ENCODE measurements around the gene ABCA2. TPM values are rescaled to one million over a fixed set of nuclear protein-coding genes. Genes with fewer than 3 reads are reported as not detected.

ABCA2 gene
- total RNA-seq, 1 donor from 2014 or later: 33.8 TPM

- no peak for ATAC-seq
- no peak for DNase-seq
- intact Hi-C loops (cut with micrococcal nuclease): no loop called here
Measured at GRCh38 chr9:137020771-137021567, 7.1 kb downstream of the ABCA2 start.

- ATAC-seq: no peak
- intact Hi-C loops (cut with micrococcal nuclease): no loop called here
- no peak for DNase-seq
Measured at GRCh38 chr9:137019891-137020683, 8.0 kb downstream of the ABCA2 start.

- DNase-seq (no peak), ATAC-seq (no peak)
- intact Hi-C loops (cut with micrococcal nuclease): no loop called here
Measured at GRCh38 chr9:137018761-137019559, 9.1 kb downstream of the ABCA2 start.

DNA sequence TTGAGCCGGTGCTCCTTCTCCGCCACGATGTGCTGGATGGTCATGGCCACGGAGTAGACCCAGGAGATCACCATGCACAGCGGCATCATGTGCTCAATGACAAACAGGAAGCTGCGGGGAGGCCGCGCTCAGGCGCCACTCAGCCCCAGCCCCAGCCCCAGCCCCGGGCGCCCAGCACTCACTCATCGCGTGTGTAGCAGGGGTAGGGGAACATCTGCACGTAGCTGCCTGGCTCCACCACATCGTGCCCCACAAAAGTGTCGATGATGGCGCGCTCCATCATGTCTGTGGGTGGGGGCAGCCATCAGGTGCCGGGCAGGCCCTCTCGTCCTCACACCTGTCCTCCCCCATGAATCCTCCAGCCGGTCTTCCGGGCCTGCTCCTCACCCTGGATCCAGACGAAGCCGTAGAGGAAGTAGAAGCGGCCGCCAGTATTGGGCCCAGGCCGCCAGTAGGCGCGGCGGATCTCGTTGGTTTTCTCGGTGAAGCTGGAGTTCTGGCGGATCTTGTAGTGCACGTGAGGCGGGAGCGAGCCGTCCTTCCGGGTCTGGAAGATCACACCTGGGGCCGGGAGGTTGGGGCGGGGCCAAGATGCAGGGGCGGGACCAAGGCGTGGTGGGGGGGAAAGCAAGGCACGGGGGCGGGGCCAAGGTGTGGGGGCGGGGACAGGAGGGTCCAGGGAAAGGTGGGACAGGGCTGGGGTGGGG, 10.1 kb downstream of the ABCA2 start:
- DNase-seq (no peak), ATAC-seq (no peak)
- intact Hi-C loops (cut with micrococcal nuclease): no loop called here

DNA sequence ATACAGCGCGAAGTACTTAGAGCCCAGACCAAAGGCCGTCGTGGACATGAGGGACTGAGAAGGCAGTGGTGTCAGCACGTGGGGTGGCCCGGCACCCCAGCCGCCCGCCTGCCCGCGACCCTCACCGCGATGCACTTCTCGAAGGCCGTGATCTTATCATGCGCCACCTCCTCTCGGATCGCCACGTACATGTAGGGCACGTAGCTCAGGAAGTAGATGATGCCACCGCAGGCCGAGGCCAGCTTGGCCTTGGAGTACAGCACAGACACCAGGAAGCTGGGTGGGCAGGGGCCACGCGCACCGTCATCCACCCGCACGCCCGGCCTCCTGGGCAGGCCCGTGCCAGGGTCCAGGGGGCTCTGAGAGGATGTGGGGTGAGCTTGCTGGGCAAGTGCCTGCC, 11.0 kb downstream of the ABCA2 start:
- DNase-seq (no peak), ATAC-seq (no peak)
- intact Hi-C loops (cut with micrococcal nuclease): no loop called here

DNA sequence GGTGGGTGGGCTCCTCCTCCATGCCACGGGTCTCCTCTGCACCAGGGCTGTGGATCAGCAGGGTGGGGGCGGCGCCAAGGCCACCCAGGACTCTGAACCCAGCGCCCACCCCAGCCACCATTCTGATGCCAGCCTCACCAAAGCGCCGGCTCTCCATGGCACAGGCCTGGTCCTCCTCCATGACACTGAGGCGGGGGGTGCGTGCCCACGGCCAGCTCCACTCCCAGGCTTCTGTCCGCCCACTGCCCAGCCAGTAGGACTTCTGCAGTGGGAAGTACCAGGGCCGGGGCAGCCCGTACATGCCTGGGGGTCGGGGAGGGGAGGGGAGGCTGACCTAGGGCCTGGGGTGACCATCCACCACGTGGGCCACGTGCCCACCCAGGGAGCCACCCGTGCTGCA, 11.6 kb downstream of the ABCA2 start:
- no peak for DNase-seq
- intact Hi-C loops (cut with micrococcal nuclease): no loop called here
- ATAC-seq: no peak

- intact Hi-C loops (cut with micrococcal nuclease): no loop called here
- DNase-seq: no peak
- ATAC-seq: no peak
Measured at GRCh38 chr9:137015976-137016375, 12.1 kb downstream of the ABCA2 start.

GRCh38 chr9:137015540-137015930, 12.5 kb downstream of the ABCA2 start:
- DNase-seq (no peak), ATAC-seq (no peak)
- intact Hi-C loops (cut with micrococcal nuclease): no loop called here

GRCh38 chr9:137014776-137015539, 13.1 kb downstream of the ABCA2 start:
- no peak for ATAC-seq
- intact Hi-C loops (cut with micrococcal nuclease): no loop called here
- DNase-seq: no peak

DNA sequence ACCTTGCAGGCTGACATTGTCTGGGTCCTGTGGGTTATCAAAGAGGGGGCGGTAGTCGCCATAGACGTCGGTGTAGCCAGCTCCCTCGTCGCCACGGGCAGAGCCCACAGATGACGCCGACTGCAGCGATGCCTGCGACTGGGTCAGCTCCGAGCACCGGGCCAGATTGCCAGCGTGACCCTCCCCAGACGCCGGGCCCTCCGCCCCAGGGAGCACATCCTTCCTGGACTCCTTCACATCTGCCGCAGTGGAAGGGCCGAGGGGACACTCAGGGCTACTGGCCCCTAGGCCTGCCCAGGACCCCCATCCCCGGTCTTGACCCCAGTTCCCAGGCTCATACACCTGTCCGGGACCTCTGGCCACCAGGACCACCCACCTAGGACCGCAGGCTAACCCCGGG, 13.9 kb downstream of the ABCA2 start:
- intact Hi-C loops (cut with micrococcal nuclease): no loop called here
- no peak for DNase-seq
- no peak for ATAC-seq

- ATAC-seq: no peak
- no peak for DNase-seq
- intact Hi-C loops (cut with micrococcal nuclease): no loop called here
Measured at GRCh38 chr9:137013571-137013940, 14.5 kb downstream of the ABCA2 start.

- no peak for ATAC-seq
Measured at GRCh38 chr9:137012694-137013570, 15.1 kb downstream of the ABCA2 start.

DNA sequence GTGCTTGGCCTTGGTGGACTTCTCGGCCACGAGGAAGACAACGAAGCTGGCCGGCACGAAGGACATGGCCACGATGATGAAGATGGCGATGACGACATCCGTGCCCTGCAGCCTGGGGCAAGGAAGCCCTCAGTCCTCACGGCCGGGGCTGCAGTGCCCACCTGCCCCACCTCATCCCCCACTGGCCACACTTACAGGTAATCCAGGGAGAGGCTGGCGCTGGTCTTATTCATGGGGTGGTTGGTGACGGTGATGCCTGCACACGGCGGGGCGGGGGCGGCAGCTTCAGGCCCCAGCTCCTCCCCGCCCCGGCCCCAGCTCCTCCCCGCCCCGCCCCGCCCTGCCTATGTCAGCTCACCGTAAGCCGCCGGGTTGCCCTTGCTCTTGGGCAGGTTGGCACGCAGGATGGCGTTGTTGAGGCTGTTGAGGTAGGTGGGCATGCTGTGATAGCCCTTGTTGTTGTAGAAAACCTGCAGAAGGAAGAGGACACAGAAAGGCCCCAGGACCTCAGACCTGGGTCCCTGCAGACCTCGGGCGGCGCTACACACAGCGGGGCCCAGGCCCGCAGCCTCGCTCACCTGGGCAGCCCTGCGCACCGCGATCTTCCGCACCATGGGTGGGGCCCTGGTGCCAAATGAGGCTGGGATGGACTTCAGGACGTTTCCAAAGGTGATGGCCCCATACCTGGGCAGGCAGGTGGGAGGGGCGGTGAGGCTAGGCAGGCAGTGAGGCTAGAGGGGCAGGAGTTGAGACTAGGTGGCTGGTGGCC, 15.9 kb downstream of the ABCA2 start:
- no peak for ATAC-seq
- intact Hi-C loops (cut with micrococcal nuclease): no loop called here
- DNase-seq: no peak

More at GRCh38 chr9:137012694-137013570, 15.1 kb downstream of the ABCA2 start:
- intact Hi-C loops (cut with micrococcal nuclease): no loop called here
- no peak for DNase-seq

DNA sequence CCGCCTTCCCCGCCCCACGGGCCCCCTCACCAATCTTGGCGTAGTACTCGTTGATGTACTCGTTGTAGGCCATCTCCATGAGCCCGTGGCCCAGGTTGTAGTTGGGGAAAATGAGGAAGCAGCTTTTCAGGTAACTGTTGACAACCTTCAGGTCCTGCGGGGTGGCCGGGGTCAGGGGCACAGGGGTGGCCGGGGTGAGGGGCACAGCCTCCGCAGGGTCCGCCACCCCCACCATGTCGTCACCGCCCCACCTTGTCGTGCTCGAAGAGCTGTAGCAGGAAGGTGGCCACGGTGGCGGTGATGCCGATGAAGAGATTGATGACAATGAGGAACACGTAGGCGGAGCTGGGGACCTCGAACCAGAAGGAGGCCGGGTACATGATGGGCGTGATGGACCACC, 16.9 kb downstream of the ABCA2 start:
- ATAC-seq: no peak
- no peak for DNase-seq
- intact Hi-C loops (cut with micrococcal nuclease): no loop called here

GRCh38 chr9:137009938-137010732, 17.9 kb downstream of the ABCA2 start:
- intact Hi-C loops (cut with micrococcal nuclease): no loop called here
- ATAC-seq: no peak
- DNase-seq: no peak

DNA sequence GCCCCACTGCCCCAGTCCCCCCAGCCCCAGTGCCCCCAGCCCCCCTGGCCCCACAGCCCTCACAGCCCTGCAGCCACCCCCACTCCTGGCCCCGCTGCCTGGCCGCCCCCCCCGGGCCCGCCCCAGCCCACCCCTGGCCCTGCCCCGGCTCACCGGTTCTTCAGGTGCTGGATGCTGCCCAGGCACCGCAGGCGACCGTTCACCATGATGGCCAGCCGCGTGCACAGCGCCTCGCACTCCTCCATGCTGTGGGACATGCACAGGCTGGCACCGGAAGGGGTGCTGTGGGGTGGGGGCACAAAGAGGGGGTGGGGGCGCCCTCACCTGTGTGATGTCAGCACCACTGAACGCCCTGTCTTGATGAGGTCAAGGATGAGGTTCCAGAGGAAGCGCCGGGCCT, 18.8 kb downstream of the ABCA2 start:
- DNase-seq (no peak), ATAC-seq (no peak)

More for the DNA sequence above, 18.8 kb downstream of the ABCA2 start:
- intact Hi-C loops (cut with micrococcal nuclease): no loop called here
